ENCODE measurements around the gene DCLRE1A.

DCLRE1A gene

GRCh38 chr10:113854761-113855588, 1.1 kb upstream of the DCLRE1A start:
- Mint-ChIP-seq H3K27ac (peak overlapping the region; percentile 99), H3K36me3 (ENCODE audit: low read depth) (peaks cover 21% of the 10 kb centered on the region), H3K9me3 (peaks cover 5% of the 10 kb centered on the region), H3K4me3 (peak overlapping the region; percentile 99), H3K4me1 (peaks cover 67% of the 10 kb centered on the region), H3K27me3 (ENCODE audit: low read depth, poor library complexity) (no peaks in the 10 kb centered on the region)
- TF ChIP-seq CTCF (IDR thresholded peaks at IDR 0.05): no peak
- DNase-seq: peak; percentile 66

GRCh38 chr10:113853578-113854012, 287 bp downstream of the DCLRE1A start:
- peaks cover 16% of the 10 kb centered on the region for H3K36me3 Mint-ChIP-seq (ENCODE audit: low read depth)
- H3K27me3 Mint-ChIP-seq (ENCODE audit: low read depth, poor library complexity): no peaks in the 10 kb centered on the region
- peak overlapping the region; percentile 99 for H3K27ac Mint-ChIP-seq
- peak overlapping the region; percentile 99 for H3K4me3 Mint-ChIP-seq
- peaks cover 77% of the 10 kb centered on the region for H3K4me1 Mint-ChIP-seq
- H3K9me3 Mint-ChIP-seq: no peaks in the 10 kb centered on the region
- no peak for TF ChIP-seq CTCF (IDR thresholded peaks at IDR 0.05)
- DNase-seq: no peak

- Mint-ChIP-seq H3K4me1 (peaks cover 50% of the 10 kb centered on the region), H3K27me3 (ENCODE audit: low read depth, poor library complexity) (peaks cover 6% of the 10 kb centered on the region), H3K36me3 (ENCODE audit: low read depth) (peaks cover 29% of the 10 kb centered on the region), H3K4me3 (no peak overlapping the region), H3K9me3 (no peaks in the 10 kb centered on the region), H3K27ac (no peak overlapping the region)
- no peak for DNase-seq
- no peak for TF ChIP-seq CTCF (IDR thresholded peaks at IDR 0.05)
Measured at GRCh38 chr10:113849946-113850345, 3.9 kb downstream of the DCLRE1A start.

GRCh38 chr10:113849140-113849803, 4.6 kb downstream of the DCLRE1A start:
- TF ChIP-seq CTCF (IDR thresholded peaks at IDR 0.05): no peak
- Mint-ChIP-seq H3K36me3 (ENCODE audit: low read depth) (peaks cover 34% of the 10 kb centered on the region), H3K4me1 (peaks cover 50% of the 10 kb centered on the region), H3K9me3 (no peaks in the 10 kb centered on the region), H3K27me3 (ENCODE audit: low read depth, poor library complexity) (peaks cover 6% of the 10 kb centered on the region), H3K4me3 (no peak overlapping the region), H3K27ac (no peak overlapping the region)
- no peak for DNase-seq

GRCh38 chr10:113846036-113846435, 7.8 kb downstream of the DCLRE1A start:
- H3K9me3 Mint-ChIP-seq: no peaks in the 10 kb centered on the region
- no peak overlapping the region for H3K4me3 Mint-ChIP-seq
- H3K36me3 Mint-ChIP-seq (ENCODE audit: low read depth): peaks cover 38% of the 10 kb centered on the region
- no peak for DNase-seq
- H3K4me1 Mint-ChIP-seq: peaks cover 25% of the 10 kb centered on the region
- peaks cover 6% of the 10 kb centered on the region for H3K27me3 Mint-ChIP-seq (ENCODE audit: low read depth, poor library complexity)
- no peak overlapping the region for H3K27ac Mint-ChIP-seq
- TF ChIP-seq CTCF (IDR thresholded peaks at IDR 0.05): no peak

Data from nephron progenitor cell (in vitro differentiated cells).